Measurements from ENCODE around the gene KRTAP5-10.
"Not testable (repeated sequence)": the region's sequence is repeated elsewhere in the genome, so short reads cannot be mapped to it uniquely, and the experiment has no call there.

Gene KRTAP5-10

GRCh38 chr11:71611218-71611910, 46.0 kb downstream of the KRTAP5-10 start:
- not testable (repeated sequence) for DNase-seq (ENCODE audit: low spot score)

GRCh38 chr11:71613931-71614330, 48.6 kb downstream of the KRTAP5-10 start:
- DNase-seq (ENCODE audit: low spot score) = not testable (repeated sequence)

- not testable (repeated sequence) for DNase-seq (ENCODE audit: low spot score)
Measured at GRCh38 chr11:71614366-71614917, 49.1 kb downstream of the KRTAP5-10 start.

GRCh38 chr11:71615003-71615402, 49.6 kb downstream of the KRTAP5-10 start:
- not testable (repeated sequence) for DNase-seq (ENCODE audit: low spot score)
